Activated CD8-positive, alpha-beta memory T cell treated with anti-CD3 and anti-CD28 coated beads for 36 hours (primary cell): Measurements from ENCODE around the gene SOX13. TPM values are rescaled to one million over a fixed set of nuclear protein-coding genes. Genes with fewer than 3 reads are reported as not detected.
"Not testable (repeated sequence)": the region's sequence is repeated elsewhere in the genome, so short reads cannot be mapped to it uniquely, and the experiment has no call there.

ENCODE experiments used
- CTCF ChIA-PET: fragments of 350-600 bp; sonication (Branson Sonifier 250); formaldehyde crosslinking; loops from one replicate; lab custom pipeline; 2021; ENCODE audit warnings: antibody characterized with exemption; lab: Charles Lee
- POLR2A ChIA-PET: fragments of 350-600 bp; sonication (Branson Sonifier 250); formaldehyde crosslinking; loops from one replicate; lab custom pipeline; 2021; ENCODE audit warnings: antibody characterized with exemption; lab: Charles Lee
- total RNA-seq, 2 experiments: library from RNA; stranded (reverse); gene quantifications; one replicate each; pipeline ENCODE4 v1.2.3, GENCODE V29; 2021

SOX13 gene
- total RNA-seq, 2 experiments from 2014 or later = 2.0 to 2.6 TPM

GRCh38 chr1:204099754-204100153 is 26.8 kb downstream of the SOX13 start:
- POLR2A ChIA-PET, CTCF ChIA-PET: not testable (repeated sequence)

DNA sequence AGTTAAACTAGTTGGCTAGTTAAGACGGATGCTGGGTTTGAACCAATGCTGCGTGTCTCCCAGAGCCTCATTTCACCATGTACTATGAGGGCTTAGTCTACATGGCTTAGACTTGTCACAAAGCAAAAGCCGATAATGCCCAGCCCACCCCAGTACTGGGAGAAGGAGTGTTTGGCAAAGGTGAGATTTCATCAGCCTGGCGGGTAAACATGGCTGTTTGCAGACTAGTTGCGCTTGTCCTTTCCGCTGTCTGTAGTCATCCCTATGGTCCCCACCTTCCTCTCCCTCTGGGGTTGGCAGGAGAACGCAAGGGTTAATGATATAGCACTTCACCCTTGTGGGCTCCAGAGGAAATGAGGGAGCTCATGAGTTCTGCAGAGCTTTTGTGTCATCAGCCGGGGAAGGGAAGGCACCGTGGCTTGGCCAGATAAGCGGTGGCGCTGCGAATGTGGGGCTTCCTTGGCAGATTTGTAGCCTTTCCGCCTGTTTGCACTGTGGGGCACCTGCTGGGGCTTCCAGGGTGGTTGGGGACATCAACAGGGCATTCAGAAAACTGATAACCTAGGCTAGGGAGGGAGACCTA is 29.2 kb downstream of the SOX13 start:
- POLR2A ChIA-PET = interaction anchor here (0.7 kb wide), 1 partner anchor 28 kb away, joined by 3 read pairs; no protein-coding TSS in a partner anchor
- CTCF ChIA-PET = interaction anchor here (0.7 kb wide), 1 partner anchor 28 kb away, joined by 3 read pairs; no protein-coding TSS in a partner anchor

DNA sequence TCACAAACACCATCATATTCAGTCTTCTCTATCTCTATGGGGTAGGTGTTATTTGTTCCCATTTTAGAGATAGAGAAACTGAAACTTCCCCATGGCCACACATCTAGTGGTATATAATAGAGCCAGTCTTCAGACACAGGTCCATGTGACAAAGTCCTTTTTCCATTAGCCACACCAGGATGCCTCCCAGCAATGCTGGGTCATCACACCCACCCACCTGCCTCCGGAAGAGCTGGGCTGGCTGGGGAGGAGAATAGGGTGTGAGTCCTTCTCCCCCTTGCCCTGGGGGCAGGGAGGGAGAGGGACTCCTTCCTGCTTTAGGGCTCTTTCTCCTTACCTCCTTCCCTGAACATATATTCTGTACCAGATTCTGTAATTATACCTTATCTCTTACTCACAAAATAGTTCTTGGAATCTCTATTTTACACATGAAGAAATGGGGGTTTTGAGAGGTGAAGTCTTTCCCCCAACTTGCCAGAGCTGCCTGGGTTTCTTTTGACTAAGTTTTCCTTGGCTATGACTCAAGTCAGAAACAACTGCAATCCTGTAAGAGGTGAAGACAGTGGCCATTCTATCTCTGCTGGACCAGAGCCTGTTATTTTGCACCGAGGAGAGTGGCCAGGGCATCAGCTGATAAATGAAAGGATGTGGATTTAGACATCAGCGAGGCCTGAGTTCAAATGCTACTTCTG is 30.0 kb downstream of the SOX13 start:
- ChIA-PET POLR2A (interaction anchor here (0.5 kb wide), 1 partner anchor 374 kb away, joined by 5 read pairs; no protein-coding TSS in a partner anchor), CTCF (interaction anchor here (0.7 kb wide), 1 partner anchor 29 kb away, joined by 3 read pairs; no protein-coding TSS in a partner anchor)

DNA sequence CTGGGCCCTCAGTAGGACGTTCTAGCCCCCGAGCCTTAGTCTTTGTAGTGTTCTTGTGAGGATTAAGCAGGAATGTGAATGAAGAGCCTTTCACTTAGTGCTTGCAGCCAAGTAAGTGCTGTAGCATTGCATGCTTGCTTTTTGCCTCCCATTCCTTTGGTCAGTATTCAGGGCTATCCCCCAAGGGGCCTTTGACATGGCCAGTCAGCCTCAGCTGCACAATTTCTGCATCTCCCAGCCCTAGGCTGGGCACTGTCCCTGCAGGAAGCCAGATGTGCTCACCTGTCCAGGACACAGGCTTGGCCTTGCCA is 30.5 kb downstream of the SOX13 start:
- ChIA-PET CTCF (no interaction called here), POLR2A (interaction anchor here (0.5 kb wide), 1 partner anchor 374 kb away, joined by 5 read pairs; no protein-coding TSS in a partner anchor)

- ChIA-PET CTCF (interaction anchor here (0.6 to 0.7 kb wide), 2 partner anchors 59 to 391 kb away, joined by 3 read pairs; no protein-coding TSS in a partner anchor), POLR2A (no interaction called here)
Measured at GRCh38 chr1:204104331-204105130, 31.6 kb downstream of the SOX13 start.

GRCh38 chr1:204105131-204105515 is 32.2 kb downstream of the SOX13 start:
- CTCF ChIA-PET = interaction anchor here (0.7 kb wide), 1 partner anchor 58 kb away, joined by 3 read pairs; no protein-coding TSS in a partner anchor
- POLR2A ChIA-PET = no interaction called here

DNA sequence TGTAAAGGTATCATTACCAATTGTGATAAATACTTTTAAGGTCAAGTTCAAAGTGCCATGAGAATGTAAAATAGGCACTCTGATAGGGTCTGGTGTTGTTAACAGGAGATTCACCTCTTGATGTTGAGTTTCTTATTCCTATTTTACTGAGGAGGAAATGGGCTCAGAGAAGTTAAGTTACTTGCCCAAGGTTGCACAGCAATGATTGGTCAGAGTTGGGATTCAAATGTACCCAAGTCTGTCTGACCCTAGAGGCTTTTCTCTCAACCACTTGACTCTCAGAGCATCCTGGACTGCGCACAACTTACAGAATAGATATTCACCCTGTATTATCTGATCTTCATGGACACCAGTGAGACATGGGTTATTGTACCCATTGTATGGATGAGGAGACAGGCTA is 33.9 kb downstream of the SOX13 start:
- CTCF ChIA-PET = no interaction called here
- POLR2A ChIA-PET = no interaction called here

GRCh38 chr1:204107892-204108291 is 35.0 kb downstream of the SOX13 start:
- CTCF ChIA-PET = interaction anchor here (1.1 kb wide), 1 partner anchor 21 kb away, joined by 4 read pairs; no protein-coding TSS in a partner anchor
- POLR2A ChIA-PET = no interaction called here

DNA sequence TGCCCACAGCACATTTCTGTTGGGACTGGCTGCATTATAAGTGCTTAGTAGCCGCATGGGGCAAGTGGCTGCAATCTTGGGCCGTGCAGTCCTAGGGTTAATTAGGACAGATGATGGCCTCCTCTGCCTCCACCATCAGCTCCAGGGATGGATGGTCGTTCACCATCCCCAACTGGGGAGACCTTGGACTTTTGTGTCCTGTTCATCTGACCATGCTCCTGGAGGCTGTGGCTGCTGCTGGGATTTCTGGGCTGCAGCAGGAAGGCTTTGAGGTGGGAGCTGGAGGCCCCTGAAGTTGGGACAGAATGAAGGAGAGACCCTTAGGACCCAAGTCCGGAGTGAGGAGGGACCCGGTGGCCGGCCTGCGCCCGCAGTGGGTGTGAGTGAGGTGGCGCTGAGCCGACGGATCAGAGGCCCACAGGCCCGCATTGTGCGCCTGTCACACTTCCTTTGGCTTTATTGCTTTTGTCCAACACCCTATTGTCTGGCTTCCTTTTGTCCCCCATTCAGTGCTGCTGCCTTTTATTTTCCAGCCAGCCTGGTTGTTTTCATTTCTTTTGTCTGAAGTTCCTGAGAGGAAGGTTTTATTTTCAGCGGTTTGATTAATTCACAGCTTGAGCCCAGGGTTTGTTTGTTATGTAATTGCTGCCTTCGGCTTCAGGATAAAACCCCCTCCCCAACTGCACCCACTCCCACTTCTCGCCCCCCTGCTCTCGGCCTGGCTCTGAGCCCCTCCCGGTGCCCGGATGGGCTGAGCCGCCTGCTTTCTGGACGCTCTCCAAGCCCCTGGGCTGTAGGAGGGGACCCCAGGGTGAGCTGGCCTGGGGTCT is 35.6 kb downstream of the SOX13 start:
- ChIA-PET CTCF (interaction anchor here (1.1 kb wide), 1 partner anchor 20 kb away, joined by 4 read pairs; no protein-coding TSS in a partner anchor), POLR2A (no interaction called here)

GRCh38 chr1:204110894-204111633 is 38.1 kb downstream of the SOX13 start:
- POLR2A ChIA-PET = no interaction called here
- CTCF ChIA-PET = no interaction called here

DNA sequence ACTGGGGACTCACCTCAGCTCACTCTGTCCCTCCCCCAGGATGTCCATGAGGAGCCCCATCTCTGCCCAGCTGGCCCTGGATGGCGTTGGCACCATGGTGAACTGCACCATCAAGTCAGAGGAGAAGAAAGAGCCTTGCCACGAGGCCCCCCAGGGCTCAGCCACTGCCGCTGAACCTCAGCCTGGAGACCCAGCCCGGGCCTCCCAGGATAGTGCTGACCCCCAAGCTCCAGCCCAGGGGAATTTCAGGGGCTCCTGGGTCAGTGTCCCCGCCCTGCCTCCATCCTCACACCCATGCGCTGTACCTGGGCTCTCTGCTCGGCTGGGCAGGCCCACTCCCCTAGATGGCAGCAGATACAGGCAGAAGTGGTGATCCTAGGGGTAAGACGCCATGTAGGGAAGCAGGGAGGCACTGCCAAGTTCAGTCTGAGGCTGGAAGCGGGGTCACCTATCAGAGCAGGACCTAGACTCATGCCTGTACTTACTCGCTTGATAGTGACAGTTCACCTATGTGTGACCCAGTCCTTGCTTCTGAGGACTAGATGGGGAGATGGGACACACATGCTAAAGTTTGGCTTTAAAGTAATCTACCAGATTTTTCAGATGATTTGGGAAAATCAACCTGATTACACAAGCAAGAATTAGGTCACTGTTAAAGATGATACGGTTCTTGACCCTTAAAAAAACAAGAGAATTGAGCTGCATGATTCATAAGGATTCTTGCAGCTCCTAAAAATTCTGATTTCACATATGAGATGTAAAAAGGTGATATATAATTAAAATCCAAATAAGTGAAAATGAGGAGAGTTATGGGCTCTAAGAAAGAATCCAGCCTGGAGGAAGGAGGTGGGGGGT is 40.2 kb downstream of the SOX13 start:
- POLR2A ChIA-PET = no interaction called here
- CTCF ChIA-PET = no interaction called here

- ChIA-PET CTCF (no interaction called here), POLR2A (no interaction called here)
Measured at GRCh38 chr1:204113896-204114295, 41.0 kb downstream of the SOX13 start.

DNA sequence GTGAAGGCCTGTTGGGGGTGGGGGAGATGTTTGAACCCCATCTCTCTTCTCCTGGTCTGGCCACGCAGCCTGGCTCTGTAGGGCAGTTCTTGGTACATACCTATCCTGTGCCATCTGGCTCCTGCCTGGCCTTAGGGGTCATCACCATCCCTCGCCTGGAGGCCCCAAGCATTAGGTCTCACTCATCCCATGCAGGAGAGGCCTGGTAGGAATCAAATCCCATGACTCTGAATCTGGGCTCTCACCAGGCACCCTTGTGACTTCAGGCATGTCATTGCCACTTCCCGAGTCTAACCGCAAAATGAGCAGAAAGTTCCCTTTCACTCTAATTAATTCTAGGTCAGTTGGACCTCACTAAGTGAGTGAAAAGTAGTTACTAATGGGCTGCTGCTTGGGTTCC is 41.7 kb downstream of the SOX13 start:
- POLR2A ChIA-PET = no interaction called here
- CTCF ChIA-PET = no interaction called here

DNA sequence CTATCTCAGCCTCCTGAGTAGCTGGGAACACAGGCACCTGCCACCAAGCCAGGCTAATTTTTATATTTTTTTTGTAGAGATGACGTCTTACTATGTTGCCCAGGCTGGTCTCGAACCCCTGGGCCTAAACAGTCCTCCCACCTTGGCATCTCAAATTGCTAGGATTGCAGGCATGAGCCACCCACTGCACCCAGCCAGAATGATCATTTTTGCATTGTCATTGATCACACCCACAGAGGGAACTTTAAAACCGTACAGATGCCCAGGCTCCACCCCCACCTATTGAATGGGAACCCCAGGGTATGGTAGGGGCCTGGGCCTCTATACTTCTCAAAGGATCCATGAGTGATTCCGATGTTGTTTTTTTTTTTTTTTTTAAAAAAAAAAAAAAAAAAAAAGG is 42.2 kb downstream of the SOX13 start:
- CTCF ChIA-PET = no interaction called here
- POLR2A ChIA-PET = no interaction called here

GRCh38 chr1:204116539-204116938 is 43.6 kb downstream of the SOX13 start:
- ChIA-PET CTCF (no interaction called here), POLR2A (no interaction called here)

DNA sequence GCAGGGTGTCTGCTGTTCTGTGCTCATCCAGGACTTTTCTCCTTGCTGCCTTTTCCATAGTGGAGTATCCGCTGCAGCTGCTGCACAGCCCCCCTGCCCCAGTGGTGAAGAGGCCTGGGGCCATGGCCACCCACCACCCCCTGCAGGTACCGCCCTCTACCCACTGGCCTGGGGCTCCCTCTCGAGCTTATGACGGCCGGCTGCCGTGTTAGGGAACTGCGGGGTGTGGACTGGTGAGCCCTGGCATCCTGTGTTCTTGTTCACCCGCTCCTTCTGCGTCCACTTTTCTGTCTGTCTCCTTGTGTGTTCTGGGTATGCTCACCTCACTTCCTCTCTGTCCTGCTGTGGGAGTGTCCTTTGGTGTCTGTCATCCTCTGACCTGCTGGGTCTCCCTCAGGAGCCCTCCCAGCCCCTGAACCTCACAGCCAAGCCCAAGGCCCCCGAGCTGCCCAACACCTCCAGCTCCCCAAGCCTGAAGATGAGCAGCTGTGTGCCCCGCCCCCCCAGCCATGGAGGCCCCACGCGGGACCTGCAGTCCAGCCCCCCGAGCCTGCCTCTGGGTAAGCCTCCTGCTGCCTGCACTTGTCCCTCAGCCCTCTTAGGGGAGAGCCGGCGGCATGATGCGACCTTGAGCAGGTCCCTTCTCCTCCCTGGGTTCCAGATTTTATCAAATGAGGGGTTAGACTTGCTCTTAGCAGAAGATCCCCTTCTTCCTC is 49.1 kb downstream of the SOX13 start:
- POLR2A ChIA-PET = no interaction called here
- CTCF ChIA-PET = interaction anchor here (0.6 kb wide), 1 partner anchor 261 kb away, joined by 3 read pairs; no protein-coding TSS in a partner anchor

GRCh38 chr1:204123376-204123775 is 50.5 kb downstream of the SOX13 start:
- CTCF ChIA-PET = interaction anchor here (0.6 to 1.1 kb wide), 2 partner anchors 250 to 417 kb away, joined by 3 to 5 read pairs; no protein-coding TSS in a partner anchor

More at GRCh38 chr1:204123376-204123775, 50.5 kb downstream of the SOX13 start:
- POLR2A ChIA-PET = no interaction called here
